NCI-H2029 treated with DMSO at 0.1 percent for 48 hours (cell line): Measurements from ENCODE around the gene PARP6.
A peak's percentile ranks its signal among the peaks of the same experiment; 100 is the strongest.

ENCODE experiments used
- DNase-seq: peaks from one replicate; lab custom pipeline; 2025; lab: John Stamatoyannopoulos, UW

The PARP6 gene

DNA sequence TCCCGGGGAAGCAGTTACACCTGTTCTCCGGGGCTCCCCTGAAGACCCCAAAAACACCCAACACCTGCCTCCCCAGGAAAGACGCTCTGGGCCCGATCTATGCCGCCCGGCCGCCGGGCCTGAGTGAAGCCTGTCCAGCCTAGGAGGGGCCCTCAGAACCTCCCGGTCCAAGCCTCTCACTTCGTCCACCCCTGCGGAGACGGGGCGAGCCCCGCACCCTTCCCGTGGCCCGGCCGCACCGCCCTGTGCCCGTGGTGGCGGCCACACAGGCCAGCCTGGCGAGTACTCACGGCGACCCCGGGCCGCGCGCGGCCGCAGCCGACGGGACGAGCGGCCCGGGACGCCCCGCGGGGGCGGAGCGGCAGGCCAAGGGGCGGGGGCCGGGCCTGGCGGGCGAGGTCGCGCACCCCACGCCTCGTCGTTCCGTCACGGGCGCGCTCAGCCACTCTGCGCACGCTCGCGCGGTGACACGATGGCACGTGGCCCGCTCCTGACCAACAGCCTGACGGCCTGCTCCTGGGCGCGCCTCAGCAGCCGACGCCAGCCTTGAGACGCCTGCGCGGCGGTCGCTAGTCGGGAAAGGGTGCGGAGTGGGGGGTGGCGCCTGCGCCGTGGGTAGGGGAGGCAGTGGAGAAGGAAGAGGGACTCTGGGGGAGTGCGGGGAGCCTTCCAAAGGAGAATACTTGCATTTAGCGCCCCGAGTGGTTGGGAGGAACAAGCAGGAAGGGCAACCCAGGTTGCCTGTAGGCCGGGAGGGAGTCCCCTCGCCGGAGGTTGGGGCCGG lies at the start of gene PARP6:
Gene PARP6, minus strand, starts transcription at position 342 of the 784 bp plus-strand sequence. CDS start 5,077 bp downstream, outside the sequence.
- DNase-seq, result peak; percentile 61

DNA sequence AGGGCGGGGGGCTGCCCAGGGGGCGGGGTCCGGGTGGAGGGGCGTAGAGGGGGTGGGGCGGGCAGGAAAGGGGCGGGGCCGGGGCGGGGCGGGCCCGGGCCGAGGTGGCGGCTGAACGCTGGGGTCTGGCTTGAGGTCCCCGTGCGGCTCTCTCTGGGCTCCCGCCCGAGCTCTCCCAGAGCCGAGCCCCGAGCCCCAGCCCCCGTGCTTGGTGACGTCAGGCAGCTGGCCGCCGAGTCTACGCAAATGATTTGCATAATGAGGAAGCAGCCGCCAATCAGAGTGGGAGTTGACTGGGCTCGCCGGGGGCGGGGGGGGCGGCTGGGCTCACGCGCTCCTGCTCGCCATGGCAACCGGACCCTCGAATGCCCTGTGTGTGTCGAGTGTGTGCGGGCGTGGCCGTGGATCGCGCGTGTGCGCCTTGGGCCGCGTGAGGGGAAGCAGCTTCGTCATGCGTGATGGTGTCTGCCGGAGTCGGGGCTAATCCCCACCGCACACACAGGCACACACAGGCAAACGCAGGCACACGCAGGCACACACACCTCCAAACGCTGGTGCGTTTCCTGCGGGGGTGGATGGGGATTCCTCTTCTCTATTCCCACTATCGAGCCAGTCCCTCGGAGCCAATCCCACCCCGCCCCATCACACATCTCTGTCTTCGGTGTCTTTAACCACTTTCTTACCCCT lies 47.8 kb upstream of the PARP6 start, which contains the start of gene CELF6:
Gene CELF6, minus strand, starts transcription at position 173 of the 687 bp plus-strand sequence. CDS start 283 bp downstream, outside the sequence.
- no peak for DNase-seq

DNA sequence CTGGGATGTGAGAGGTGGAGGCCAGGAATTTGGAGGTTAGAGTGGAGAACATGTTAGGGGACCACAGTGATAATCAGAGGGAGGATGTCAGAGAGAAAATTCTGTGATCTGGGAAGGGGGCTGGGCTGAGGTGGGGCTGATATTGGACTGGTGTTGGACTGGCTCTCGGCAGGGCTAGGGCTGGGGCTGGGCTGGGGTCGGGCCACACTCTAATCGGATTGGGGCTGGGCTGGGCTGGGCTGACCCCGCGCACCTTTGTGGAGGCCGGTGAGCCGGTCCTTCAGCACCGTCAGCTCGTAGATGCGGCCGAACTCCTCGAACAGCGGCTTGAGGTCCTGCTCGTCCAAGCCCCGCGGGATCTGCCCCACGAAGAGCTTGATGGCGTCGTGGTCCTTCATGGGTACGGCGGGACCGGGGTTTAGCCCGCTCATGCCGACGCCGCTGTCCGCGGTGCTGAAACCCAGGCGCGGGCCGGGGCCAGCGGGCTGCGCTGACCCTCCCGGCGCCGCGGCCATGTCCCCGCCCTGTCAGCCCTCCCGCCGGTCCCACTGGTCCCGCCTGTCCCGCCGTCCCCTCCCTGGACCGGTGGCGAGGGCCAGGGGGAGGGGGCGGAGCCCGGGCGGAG lies 47.1 kb upstream of the PARP6 start:
- no peak for DNase-seq

- DNase-seq, result no peak
Measured at GRCh38 chr15:72318408-72318942, 46.1 kb upstream of the PARP6 start.

GRCh38 chr15:72315706-72316370 lies 43.5 kb upstream of the PARP6 start:
- DNase-seq, result no peak

GRCh38 chr15:72313881-72314280 lies 41.5 kb upstream of the PARP6 start:
- no peak for DNase-seq

DNA sequence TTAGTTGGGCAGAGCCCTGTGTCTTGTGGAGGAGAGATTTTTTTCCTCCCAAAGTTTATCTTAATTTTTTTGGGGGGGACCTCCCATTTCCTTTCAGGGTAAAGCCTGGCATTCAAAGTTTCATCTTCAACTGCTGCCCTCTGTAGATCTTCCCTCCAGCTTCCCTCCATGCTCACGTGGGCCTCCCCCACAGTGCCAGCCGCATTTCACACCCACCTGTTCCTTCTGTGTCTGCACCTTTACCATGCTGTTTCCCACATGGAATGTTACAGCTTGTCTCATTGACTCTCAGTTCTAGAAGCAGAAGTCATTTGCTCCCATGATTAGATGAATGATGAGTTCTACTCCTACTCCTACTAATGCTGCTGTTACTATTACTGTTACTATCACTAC lies 41.1 kb upstream of the PARP6 start:
- DNase-seq, result no peak

DNA sequence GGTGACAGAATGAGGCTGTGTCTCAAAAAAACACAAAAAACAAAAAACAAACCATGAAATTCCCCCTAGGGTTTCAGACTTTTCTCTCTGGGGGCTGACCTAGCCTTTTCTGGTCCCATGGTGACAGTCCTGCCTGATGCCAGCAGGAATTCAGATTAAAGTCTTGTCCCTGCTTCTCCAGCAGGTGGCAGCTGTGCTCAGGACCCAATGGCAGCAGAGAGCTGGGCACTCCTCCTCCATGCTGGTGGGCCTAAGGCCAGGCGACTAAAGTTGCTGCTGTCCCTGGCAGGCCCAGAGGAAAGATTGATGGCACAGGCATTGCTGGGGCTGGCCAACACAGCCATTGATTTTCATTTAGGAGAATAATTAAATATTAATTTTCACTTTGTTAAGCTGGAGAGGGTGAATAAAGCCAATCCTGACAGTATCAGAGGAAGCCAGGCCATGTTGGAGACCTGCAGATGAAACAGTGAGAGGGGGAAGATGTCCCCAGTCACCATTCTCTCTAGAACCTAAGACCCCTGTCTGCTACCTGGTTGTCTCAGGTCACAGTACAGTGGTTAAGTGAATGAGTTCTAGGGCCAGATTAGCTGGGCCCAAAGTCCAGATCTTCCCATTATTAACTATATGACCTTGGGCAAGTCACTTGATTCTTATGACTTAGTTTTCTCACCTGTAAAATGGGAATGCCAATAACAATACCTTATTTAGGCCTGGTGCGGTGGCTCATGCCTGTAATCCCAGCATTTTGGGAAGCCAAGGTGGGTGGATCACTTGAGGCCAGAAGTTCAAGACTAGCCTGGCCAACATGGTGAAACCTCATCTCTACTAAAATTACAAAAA lies 40.5 kb upstream of the PARP6 start:
- DNase-seq, result no peak

DNA sequence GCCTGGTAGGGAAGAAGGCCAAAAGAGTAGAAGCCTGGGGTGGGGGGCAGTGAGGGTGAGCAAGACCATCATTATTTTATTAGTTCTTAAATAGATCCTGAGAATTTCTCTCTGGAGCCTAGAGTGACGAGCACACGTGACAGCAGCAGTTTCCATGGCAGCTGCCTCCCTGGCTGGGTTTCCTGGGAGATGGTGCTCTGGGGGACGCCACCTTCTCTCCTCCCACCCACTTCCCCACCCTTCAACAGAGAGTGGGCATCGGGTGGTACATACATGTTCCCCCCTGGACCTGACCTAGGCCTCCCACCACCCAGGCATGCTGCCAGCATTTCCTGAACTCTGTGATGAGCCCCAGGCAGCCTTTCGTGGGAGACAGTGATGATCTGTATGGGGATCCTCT lies 34.7 kb upstream of the PARP6 start:
- no peak for DNase-seq

DNA sequence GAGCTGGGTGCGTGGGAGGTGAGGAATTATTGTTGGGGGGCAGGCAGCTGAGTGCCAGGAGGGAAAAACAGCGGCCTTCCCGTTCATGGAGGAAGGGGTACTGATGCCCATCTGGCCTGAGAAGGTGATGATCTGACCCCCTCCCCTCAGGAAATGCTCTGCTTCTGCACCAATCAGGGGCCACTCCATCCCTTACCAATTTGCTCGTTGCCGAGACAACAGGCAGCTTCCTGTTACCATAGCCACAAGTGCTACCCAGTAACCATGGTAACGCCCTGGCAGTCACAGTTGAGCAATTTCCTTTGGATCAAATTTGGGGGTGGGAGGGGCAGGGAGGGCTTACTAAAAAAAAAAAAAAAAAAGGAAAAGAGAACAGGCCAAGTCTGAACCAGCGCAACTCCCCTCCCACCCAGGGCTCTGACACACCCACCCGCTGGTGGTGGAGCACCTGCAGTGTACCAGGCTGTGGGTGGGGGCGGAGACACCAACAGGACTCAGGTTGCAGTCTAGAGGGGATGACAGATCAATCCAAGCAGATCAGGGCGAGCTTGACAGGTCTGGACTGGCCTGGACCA lies 33.9 kb upstream of the PARP6 start:
- DNase-seq, result no peak

GRCh38 chr15:72304596-72304995 lies 32.2 kb upstream of the PARP6 start:
- no peak for DNase-seq

DNA sequence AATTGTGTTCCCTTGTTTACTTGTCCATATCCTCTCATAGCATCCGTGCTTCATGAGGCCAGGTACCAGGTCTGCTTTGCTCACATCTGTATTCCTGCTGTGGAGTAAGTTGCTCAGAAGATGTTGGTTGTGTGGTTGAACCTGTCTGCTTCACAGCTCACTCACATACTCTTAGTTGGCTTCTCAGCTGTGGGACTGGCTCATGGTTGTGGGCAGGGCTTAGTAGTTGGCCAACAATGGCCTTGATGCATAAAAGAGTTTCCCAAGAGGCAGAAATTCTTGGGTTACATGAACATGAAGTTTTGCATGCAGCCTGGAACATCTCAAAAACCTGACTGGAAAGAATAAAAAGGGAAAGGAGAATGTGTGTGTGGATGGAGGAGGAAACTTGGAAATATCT lies 30.6 kb upstream of the PARP6 start:
- DNase-seq, result no peak

DNA sequence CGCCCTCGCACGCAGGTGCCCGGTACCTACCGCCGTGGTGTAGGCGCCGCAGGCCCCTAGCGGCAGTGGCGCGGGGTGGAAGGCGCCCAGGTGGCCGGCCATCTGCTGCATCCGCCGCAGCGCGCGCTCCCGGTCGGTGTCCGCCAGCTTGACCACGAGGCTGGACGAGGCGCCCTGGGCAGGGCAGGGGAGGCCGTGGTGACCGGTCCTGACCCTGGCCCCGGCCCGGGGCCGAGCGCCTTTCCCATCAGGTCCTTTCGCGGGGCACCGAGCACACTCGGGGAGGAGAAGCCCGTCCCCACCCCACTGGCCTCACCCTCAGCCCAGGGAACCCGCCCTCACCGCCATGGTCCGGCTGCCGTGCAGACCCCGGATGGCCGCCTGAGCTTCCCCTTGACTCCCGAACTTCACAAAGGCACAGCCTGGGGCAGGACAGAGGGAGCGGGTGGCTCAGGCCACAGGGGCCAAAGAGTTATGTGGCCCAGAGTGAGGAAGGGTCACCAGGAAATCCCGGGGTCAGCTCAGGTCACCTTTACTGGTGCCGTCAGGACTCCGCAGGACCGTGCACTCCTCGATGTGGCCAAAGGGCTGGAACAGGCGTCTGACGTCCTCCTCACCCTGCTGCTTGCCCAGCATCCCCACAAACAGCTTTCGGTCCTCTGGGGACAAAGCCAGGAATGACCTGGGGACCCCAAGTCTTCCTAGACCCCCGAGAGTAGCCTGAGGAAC lies 17.4 kb upstream of the PARP6 start:
- no peak for DNase-seq

GRCh38 chr15:72288796-72289596 lies 16.6 kb upstream of the PARP6 start:
- no peak for DNase-seq

- no peak for DNase-seq
Measured at GRCh38 chr15:72285927-72286516, 13.7 kb upstream of the PARP6 start.

GRCh38 chr15:72285402-72285801 lies 13.0 kb upstream of the PARP6 start:
- no peak for DNase-seq

- no peak for DNase-seq
Measured at GRCh38 chr15:72284781-72285180, 12.4 kb upstream of the PARP6 start.

DNA sequence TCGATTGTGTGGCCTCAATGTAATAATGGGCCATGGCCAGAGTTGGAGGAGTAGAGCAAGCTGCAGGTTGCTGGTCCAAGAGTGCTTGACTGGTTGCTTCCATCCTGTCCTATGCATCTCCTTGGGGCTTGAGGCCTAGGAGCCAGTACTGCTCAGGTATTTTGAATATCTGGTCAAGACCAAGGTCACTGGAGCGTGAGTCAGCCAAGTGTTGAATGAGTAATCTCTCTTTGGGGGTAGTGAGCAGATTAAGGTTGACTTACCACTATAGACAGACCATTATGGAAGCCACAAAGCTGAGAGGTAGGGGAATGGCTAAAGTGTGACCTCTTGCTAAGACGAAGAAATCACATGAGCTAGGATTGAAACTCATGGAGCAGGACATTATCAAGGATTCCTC lies 9.4 kb upstream of the PARP6 start:
- no peak for DNase-seq

DNA sequence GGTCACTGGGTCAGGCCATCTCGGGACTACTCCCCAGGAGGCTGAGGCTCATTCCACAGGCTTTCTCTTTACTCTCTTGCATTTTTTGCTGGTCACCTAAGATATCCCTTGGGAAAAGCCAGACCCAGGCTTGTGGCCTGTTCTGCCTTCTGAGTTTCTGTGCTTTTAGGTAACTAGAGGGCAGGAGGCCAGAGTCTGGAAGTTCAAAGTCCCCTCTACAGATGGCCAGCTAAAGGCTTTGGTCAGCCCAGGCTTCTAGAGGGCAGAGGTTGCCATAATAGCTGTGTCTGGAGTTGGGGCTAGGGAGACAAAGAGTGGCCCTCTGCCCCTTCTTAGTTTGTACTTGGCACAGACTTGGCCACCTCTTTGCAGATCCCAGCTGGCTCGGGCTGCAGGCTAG lies 8.4 kb upstream of the PARP6 start:
- no peak for DNase-seq
